Measurements from ENCODE around the gene RHOBTB3. TPM values are rescaled to one million over a fixed set of nuclear protein-coding genes. Genes with fewer than 3 reads are reported as not detected.

Gene RHOBTB3
- total RNA-seq, 1 experiment from 2014 or later = 6.8 TPM

DNA sequence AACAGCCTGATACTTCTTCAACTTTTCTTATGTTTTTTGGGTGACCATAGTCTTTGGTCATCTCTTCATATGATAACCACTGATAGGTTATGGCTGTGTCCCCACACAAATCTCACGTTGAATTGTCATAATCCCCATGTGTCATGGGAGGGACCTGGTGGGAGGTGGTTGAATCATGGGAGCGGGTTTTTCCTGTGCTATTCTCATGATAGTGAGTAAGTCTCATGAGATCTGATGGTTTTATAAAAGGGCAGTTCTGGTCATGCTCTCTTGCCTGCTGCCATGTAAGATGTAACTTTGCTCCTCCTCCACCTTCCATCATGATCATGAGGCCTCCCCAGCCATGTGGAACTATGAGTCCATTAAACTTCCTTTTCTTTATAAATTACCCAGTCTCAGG is 8.7 kb downstream of the RHOBTB3 start:
- no peak overlapping the region for H2AK5ac ChIP-seq (ENCODE audit: insufficient read length, low read length)
- no CpG with 5 or more reads among the region's 2 CpGs for WGBS (ENCODE audit: extremely low coverage, insufficient read length, low lambda C conversion rate)
- Mint-ChIP-seq H3K36me3 (ENCODE audit: insufficient read depth in 1 of 3, low read depth in 3 of 3) (no peaks in the 10 kb centered on the region), H3K27ac (no peak overlapping the region), H3K27me3 (ENCODE audit: low read depth) (peaks cover 7% of the 10 kb centered on the region), H3K9me3 (no peaks in the 10 kb centered on the region), H3K4me1 (peaks cover 0 to 3% of the 10 kb centered on the region in 2 experiments; a peak in 1 of 4 replicates), H3K4me3 (no peak overlapping the region)
- DNase-seq = no peak
- no peak overlapping the region for H2BK15ac ChIP-seq (ENCODE audit: low read depth, low read length)
- H3K56ac ChIP-seq (ENCODE audit: insufficient read length, low read depth, low read length) = no peak overlapping the region
- no peaks in the 10 kb centered on the region for H4K20me1 ChIP-seq (ENCODE audit: control insufficient read depth, insufficient read depth, insufficient read length)
- no peaks in the 10 kb centered on the region for H3K23me2 ChIP-seq (ENCODE audit: insufficient read length, low read depth, low read length, poor library complexity, severe bottlenecking)
- H2BK12ac ChIP-seq (ENCODE audit: insufficient read length, low read depth, low read length) = no peak overlapping the region
- TF ChIP-seq, protein P1, sequence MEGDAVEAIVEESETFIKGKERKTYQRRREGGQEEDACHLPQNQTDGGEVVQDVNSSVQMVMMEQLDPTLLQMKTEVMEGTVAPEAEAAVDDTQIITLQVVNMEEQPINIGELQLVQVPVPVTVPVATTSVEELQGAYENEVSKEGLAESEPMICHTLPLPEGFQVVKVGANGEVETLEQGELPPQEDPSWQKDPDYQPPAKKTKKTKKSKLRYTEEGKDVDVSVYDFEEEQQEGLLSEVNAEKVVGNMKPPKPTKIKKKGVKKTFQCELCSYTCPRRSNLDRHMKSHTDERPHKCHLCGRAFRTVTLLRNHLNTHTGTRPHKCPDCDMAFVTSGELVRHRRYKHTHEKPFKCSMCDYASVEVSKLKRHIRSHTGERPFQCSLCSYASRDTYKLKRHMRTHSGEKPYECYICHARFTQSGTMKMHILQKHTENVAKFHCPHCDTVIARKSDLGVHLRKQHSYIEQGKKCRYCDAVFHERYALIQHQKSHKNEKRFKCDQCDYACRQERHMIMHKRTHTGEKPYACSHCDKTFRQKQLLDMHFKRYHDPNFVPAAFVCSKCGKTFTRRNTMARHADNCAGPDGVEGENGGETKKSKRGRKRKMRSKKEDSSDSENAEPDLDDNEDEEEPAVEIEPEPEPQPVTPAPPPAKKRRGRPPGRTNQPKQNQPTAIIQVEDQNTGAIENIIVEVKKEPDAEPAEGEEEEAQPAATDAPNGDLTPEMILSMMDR (conservative IDR thresholded peaks at IDR 0.05) = no peak
- H3K79me1 ChIP-seq (ENCODE audit: insufficient read depth, low read depth, low read length, poor library complexity, severe bottlenecking) = no peaks in the 10 kb centered on the region
- H4K91ac ChIP-seq (ENCODE audit: insufficient read length, low read depth, low read length) = no peak overlapping the region
- H3K14ac ChIP-seq (ENCODE audit: insufficient read depth, low read length) = no peak overlapping the region
- no peak overlapping the region for H3K9ac ChIP-seq (ENCODE audit: extremely low read depth, insufficient read length, low read length)
- H3T11ph ChIP-seq (ENCODE audit: low read length) = no peak overlapping the region
- no peak overlapping the region for H3K4ac ChIP-seq (ENCODE audit: low read depth, low read length)
- H3K23ac ChIP-seq (ENCODE audit: insufficient read length, low read depth, low read length) = no peak overlapping the region
- H3K9me3 ChIP-seq (ENCODE audit: control insufficient read depth, low read depth, low read length) = no peaks in the 10 kb centered on the region
- H3K18ac ChIP-seq (ENCODE audit: insufficient read length, low read depth, low read length) = no peak overlapping the region
- no peak overlapping the region for H3K27ac ChIP-seq (ENCODE audit: insufficient read length, low read depth, low read length)
- no peaks in the 10 kb centered on the region for H3K79me2 ChIP-seq (ENCODE audit: insufficient read depth, low read length)
- no peak overlapping the region for H2BK20ac ChIP-seq (ENCODE audit: low read depth, low read length, poor library complexity, severe bottlenecking)
- no peak overlapping the region for H3K4me2 ChIP-seq (ENCODE audit: insufficient read depth, insufficient read length, low read length)
- H2BK5ac ChIP-seq (ENCODE audit: insufficient read length, low read length) = no peak overlapping the region
- no peak overlapping the region for H2BK120ac ChIP-seq (ENCODE audit: low read depth, low read length, poor library complexity, severe bottlenecking)
- H3K27me3 ChIP-seq (ENCODE audit: insufficient read depth, low read length) = no peaks in the 10 kb centered on the region
- no peak overlapping the region for H2AFZ ChIP-seq (ENCODE audit: low read length)
- no peak overlapping the region for H4K8ac ChIP-seq (replicated peaks; ENCODE audit: insufficient read length, low read depth, low read length)
- H3K4me1 ChIP-seq (ENCODE audit: insufficient read depth, low read length) = no peaks in the 10 kb centered on the region
- H4K5ac ChIP-seq (ENCODE audit: insufficient read length, low read depth, low read length) = no peak overlapping the region
